WTC11 (cell line): ENCODE measurements around the gene TSPAN4.

Source experiments
- E2F1 ChIP-seq: sonication (generic); formaldehyde crosslinking; IDR thresholded peaks from 2 replicates; pipeline ENCODE4 v1.8.0; 2022; ENCODE audit warnings: mild to moderate bottlenecking, missing genetic modification reagents
- FOXP1 ChIP-seq: sonication (generic); formaldehyde crosslinking; IDR thresholded peaks from 2 replicates; pipeline ENCODE4 v1.8.0; 2022; ENCODE audit warnings: missing genetic modification reagents, mild to moderate bottlenecking, moderate library complexity, borderline replicate concordance
- MXD4 ChIP-seq: fragments of 250-450 bp; sonication (Bioruptor Pico); IDR thresholded peaks from 2 replicates; pipeline ENCODE4 v1.8.0; 2021; ENCODE audit warnings: mild to moderate bottlenecking, moderate library complexity, borderline replicate concordance
- ZNF416 ChIP-seq: fragments of 250-450 bp; sonication (Bioruptor Pico); IDR thresholded peaks from 2 replicates; pipeline ENCODE4 v1.9.0; 2021; ENCODE audit warnings: mild to moderate bottlenecking, inconsistent platforms
- TF ChIP-seq, protein P1 (sequence below): fragments of 200-600 bp; IDR thresholded peaks from 2 replicates; pipeline ENCODE4 v1.8.0; 2022; ENCODE audit warnings: antibody characterized with exemption
- TF ChIP-seq, protein P2 (sequence below): sonication (generic); formaldehyde crosslinking; IDR thresholded peaks from 2 replicates; pipeline ENCODE4 v1.8.1; 2022; ENCODE audit warnings: mild to moderate bottlenecking, missing genetic modification reagents, moderate library complexity, borderline replicate concordance

DNA sequence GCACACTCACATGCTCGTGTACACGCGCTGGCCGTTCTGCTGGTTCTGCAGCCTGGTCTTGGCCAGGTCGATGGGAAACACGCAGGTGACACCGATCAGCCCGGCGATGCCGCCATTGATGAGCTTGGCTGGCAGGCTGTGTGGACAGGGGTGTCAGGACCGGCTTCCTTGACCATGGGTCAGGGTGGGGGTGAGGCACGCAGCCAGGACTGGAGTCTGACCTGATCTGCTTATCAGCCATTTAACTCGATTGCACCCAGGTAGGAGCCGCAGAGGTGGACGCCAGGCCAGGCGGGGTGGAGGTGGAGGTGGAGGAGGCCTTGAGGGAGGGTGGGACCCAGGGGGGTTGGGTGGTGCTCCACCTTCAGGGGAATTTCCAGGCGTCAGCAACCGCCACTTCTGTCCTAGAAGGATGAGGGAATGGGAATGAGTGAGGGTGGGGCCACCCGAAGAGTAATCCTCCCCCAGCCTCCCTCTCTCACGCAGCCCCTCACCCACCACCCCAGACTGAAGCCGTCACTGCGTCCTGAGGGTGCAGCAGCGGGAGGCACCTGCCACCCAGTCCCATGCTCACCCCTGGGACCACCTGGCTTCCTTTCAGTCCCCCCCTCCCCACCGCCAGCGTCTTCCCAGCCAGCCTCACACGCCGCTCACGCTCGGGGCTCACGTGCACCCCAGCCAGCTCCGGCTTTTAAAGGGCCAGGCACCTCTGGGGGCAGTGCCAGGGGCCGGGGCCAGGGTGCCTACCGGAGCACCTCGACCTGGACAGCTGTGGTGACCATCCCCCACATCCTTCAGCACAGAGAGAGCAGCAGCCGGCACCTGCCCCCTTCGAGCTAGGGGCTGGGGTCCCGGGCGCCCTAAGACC lies 47.7 kb upstream of the TSPAN4 start:
- no peak for TF ChIP-seq ZNF416
- TF ChIP-seq, protein P1, sequence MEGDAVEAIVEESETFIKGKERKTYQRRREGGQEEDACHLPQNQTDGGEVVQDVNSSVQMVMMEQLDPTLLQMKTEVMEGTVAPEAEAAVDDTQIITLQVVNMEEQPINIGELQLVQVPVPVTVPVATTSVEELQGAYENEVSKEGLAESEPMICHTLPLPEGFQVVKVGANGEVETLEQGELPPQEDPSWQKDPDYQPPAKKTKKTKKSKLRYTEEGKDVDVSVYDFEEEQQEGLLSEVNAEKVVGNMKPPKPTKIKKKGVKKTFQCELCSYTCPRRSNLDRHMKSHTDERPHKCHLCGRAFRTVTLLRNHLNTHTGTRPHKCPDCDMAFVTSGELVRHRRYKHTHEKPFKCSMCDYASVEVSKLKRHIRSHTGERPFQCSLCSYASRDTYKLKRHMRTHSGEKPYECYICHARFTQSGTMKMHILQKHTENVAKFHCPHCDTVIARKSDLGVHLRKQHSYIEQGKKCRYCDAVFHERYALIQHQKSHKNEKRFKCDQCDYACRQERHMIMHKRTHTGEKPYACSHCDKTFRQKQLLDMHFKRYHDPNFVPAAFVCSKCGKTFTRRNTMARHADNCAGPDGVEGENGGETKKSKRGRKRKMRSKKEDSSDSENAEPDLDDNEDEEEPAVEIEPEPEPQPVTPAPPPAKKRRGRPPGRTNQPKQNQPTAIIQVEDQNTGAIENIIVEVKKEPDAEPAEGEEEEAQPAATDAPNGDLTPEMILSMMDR = no peak
- TF ChIP-seq, protein P2, sequence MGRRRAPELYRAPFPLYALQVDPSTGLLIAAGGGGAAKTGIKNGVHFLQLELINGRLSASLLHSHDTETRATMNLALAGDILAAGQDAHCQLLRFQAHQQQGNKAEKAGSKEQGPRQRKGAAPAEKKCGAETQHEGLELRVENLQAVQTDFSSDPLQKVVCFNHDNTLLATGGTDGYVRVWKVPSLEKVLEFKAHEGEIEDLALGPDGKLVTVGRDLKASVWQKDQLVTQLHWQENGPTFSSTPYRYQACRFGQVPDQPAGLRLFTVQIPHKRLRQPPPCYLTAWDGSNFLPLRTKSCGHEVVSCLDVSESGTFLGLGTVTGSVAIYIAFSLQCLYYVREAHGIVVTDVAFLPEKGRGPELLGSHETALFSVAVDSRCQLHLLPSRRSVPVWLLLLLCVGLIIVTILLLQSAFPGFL (CRISPR knock-in tag) = no peak
- no peak for TF ChIP-seq FOXP1 (CRISPR knock-in tag)
- TF ChIP-seq E2F1 = no peak
- TF ChIP-seq MXD4 = no peak
